ENCODE measurements around the gene DYNC2LI1. TPM values are rescaled to one million over a fixed set of nuclear protein-coding genes. Genes with fewer than 3 reads are reported as not detected.

DYNC2LI1 gene
- total and polyA plus RNA-seq, 7 donors = 11.7 to 32.1 (median 26.8) TPM

GRCh38 chr2:43819491-43820163, 45.8 kb downstream of the DYNC2LI1 start:
- Histone ChIP-seq H3K36me3 (no peaks in the 10 kb centered on the region), H3K27ac (no peak overlapping the region), H3K27me3 (peaks cover 0 to 7% (median 0%) of the 10 kb centered on the region in 3 donors), H3K4me1 (no peaks in the 10 kb centered on the region), H3K4me3 (no peak overlapping the region), H3K9me3 (no peaks in the 10 kb centered on the region)
- WGBS, 2 donors = 19 to 74% methylated on average over 7 of the region's 7 CpGs
- intact Hi-C loops (cut with DNase I) = no loop called here
- no peak for DNase-seq
- no peak for TF ChIP-seq EP300 (IDR thresholded peaks at IDR 0.05)
- no peak for TF ChIP-seq POLR2AphosphoS5 (IDR thresholded peaks at IDR 0.05)
- TF ChIP-seq POLR2A (IDR thresholded peaks at IDR 0.05) = no peak
- TF ChIP-seq CTCF (IDR thresholded peaks at IDR 0.05) = no peak

GRCh38 chr2:43822839-43823238, 49.0 kb downstream of the DYNC2LI1 start:
- no peaks in the 10 kb centered on the region for H3K36me3 ChIP-seq
- H3K4me1 ChIP-seq = no peaks in the 10 kb centered on the region
- 74 to 81% methylated on average over 7 of the region's 7 CpGs for WGBS, 2 donors
- TF ChIP-seq POLR2A (IDR thresholded peaks at IDR 0.05) = no peak
- no peak for TF ChIP-seq EP300 (IDR thresholded peaks at IDR 0.05)
- no peak for TF ChIP-seq POLR2AphosphoS5 (IDR thresholded peaks at IDR 0.05)
- no peak for TF ChIP-seq CTCF (IDR thresholded peaks at IDR 0.05)
- intact Hi-C loops (cut with DNase I) = no loop called here
- DNase-seq = no peak
- H3K9me3 ChIP-seq = no peaks in the 10 kb centered on the region
- H3K27ac ChIP-seq = no peak overlapping the region
- peaks cover 0 to 7% (median 0%) of the 10 kb centered on the region in 3 donors for H3K27me3 ChIP-seq
- no peak overlapping the region for H3K4me3 ChIP-seq

GRCh38 chr2:43823751-43824150, 49.9 kb downstream of the DYNC2LI1 start:
- Histone ChIP-seq H3K4me3 (no peak overlapping the region), H3K36me3 (no peaks in the 10 kb centered on the region), H3K4me1 (no peaks in the 10 kb centered on the region), H3K27ac (no peak overlapping the region), H3K9me3 (no peaks in the 10 kb centered on the region), H3K27me3 (peaks cover 0 to 7% (median 0%) of the 10 kb centered on the region in 3 donors)
- intact Hi-C loops (cut with DNase I) = no loop called here
- no peak for DNase-seq
- TF ChIP-seq CTCF (IDR thresholded peaks at IDR 0.05) (no peak), EP300 (IDR thresholded peaks at IDR 0.05) (no peak), POLR2AphosphoS5 (IDR thresholded peaks at IDR 0.05) (no peak)
- 95 to 97% methylated on average over 11 of the region's 11 CpGs for WGBS, 2 donors

GRCh38 chr2:43824512-43824911, 50.7 kb downstream of the DYNC2LI1 start:
- WGBS, 2 donors = 92 to 96% methylated on average over 2 of the region's 2 CpGs
- TF ChIP-seq CTCF (IDR thresholded peaks at IDR 0.05) (no peak), POLR2A (IDR thresholded peaks at IDR 0.05) (no peak), POLR2AphosphoS5 (IDR thresholded peaks at IDR 0.05) (no peak), EP300 (IDR thresholded peaks at IDR 0.05) (no peak)
- Histone ChIP-seq H3K4me3 (no peak overlapping the region), H3K36me3 (no peaks in the 10 kb centered on the region), H3K4me1 (no peaks in the 10 kb centered on the region), H3K27me3 (peaks cover 0 to 7% (median 0%) of the 10 kb centered on the region in 3 donors), H3K27ac (no peak overlapping the region), H3K9me3 (no peaks in the 10 kb centered on the region)
- no peak for DNase-seq
- intact Hi-C loops (cut with DNase I) = no loop called here
